NCI-H128 (cell line): ENCODE results near the gene ZSCAN20.

Experiments
- DNase-seq: peaks from one replicate; lab custom pipeline; 2025; ENCODE audit not compliant: unreplicated experiment; lab: John Stamatoyannopoulos, UW

Gene ZSCAN20

GRCh38 chr1:33443080-33443704 lies 29.3 kb upstream of the ZSCAN20 start:
- no peak for DNase-seq

GRCh38 chr1:33443705-33444180 lies 28.7 kb upstream of the ZSCAN20 start:
- DNase-seq, result no peak

GRCh38 chr1:33445108-33445507 lies 27.3 kb upstream of the ZSCAN20 start:
- no peak for DNase-seq

DNA sequence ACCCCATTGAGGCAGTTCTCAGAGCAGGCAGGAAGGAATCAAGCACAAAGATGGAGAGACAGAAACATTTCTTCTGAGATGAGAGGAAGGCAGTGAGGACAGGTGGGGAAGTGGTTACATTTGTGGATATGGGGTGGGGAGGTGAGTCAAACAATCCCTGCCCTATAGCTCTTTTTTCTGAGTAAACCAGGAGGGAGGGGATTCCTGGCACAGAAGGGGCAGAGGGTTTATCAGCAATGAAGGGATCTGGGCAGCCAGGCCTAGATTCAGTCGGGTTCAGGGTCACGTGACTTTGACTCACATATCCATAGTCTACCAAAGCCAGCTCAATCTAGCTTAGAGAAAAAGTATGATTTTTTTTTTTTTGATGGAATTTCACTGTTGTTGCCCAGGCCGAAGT lies 25.9 kb upstream of the ZSCAN20 start:
- no peak for DNase-seq

GRCh38 chr1:33454646-33455282 lies 17.7 kb upstream of the ZSCAN20 start:
- no peak for DNase-seq

DNA sequence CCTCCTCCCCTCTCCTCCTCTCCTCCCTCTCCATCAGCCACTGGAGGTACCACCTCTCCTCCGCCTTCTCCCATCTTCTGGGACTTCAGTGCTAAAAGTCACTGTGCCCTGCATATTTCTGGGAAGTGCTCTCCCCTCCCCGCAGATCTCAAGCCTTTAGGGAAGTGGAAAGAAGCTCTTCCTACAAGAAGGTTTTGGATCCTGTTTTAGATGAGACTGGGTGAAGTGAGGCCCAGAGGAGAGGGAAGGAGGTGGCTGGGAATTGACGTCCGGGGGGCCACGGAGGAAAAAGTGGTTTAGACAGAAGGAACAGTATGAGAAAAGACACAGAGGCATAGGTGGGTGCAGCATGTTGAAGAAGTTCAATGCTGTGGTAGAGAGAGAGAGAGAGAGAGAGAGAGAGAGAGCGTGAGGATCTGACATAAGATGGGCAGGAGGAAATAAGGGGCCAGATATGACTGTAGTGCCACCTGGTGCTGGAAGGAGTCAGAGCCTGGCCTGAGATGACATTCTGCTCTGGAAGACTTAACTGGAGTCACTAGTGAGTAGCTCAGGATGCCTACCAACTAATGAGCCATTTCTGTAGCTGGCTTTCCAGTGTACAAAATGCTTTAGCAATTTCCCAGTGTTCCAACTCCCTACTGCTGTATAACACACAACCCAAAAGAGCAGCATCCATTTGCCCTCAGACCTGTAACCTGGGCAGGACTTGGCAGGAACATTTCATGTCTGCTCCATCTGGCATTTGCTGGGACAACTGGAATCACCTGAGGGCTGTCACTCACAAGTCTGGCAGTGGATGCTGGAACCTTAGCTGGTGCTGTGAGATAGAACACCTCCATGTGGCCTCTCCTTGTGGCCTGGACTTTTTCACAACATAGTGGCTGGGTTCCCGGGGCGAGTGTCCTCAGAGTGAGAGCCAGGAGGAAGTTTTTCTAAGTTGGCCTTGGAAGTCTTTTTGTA lies 16.6 kb upstream of the ZSCAN20 start:
- no peak for DNase-seq

- no peak for DNase-seq
These were observed 16.0 kb upstream of the ZSCAN20 start for GRCh38 chr1:33456502-33456886.

DNA sequence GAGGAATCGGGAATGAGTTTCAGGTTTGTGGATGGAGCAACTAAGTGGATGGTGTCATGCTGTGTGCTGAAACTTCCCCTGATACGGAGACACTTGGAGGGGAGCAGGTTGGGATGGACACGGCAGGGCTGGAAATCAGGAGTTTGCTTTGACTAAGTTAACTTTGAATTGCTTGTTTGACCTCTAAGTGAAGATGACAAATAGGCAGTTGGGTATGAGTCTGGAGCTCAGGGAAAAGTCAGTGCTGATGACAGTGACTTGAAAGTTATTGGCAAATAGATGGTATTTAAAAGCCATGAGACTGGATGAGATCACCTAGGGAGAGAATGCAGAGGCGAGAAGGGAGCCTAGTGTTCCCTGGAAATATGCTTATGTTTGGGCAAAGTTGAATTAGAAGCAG lies 12.8 kb upstream of the ZSCAN20 start:
- DNase-seq, result no peak

GRCh38 chr1:33460144-33460543 lies 12.3 kb upstream of the ZSCAN20 start:
- no peak for DNase-seq

DNA sequence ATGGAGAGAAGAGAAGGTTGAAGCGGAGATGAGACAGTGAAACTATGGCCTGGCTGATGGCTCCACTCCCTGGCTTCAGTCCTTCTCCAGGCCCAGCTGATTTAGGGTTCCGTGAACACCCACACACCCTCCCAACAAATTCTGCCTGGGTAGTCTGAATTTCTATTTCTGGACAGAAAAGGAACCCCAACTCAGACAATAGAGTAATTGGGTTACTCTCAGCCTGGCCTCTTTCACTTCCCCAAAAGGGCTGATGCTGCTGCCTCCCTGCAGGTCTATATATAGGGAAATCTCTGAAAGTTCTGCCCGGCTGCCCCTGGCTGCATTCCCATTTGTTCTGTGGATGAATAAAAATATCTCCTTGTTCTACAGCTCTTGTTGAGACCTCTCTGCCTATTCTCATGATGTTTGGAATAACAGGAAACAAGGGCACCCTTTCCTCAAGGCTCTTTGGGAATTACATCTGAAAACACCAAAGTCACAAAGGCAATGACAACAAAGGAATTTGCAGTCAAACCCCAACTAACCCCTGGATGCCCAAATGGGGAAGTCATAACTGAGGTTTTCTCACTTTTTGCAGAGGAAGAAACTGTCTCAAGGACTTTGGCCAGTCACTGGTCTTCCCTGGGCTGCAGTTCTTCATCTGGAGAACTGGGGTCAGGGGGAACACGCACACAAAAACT lies 11.4 kb upstream of the ZSCAN20 start:
- no peak for DNase-seq

GRCh38 chr1:33462405-33463164 lies 9.9 kb upstream of the ZSCAN20 start:
- DNase-seq, result no peak

DNA sequence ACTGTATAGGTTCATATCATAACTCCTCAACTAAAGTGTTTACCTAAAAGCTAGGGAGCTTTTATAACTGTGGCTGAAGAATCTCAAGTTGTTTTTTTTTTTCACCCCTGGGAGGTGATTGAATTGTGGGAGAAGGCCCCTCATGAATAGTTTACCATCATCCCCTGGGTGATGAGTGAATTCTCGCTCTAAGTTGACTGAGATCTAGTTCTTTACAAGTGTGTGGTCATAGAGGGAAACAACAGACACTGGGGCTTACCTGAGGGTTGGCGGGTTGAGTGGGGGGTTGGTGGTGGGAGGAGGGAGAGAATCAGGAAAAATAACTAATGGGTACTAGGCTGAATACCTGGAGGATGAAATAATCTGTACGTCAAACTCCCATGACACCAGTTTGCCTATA lies 7.9 kb upstream of the ZSCAN20 start:
- no peak for DNase-seq

- no peak for DNase-seq
These were observed 7.1 kb upstream of the ZSCAN20 start for GRCh38 chr1:33465316-33465715.

GRCh38 chr1:33466159-33466558 lies 6.3 kb upstream of the ZSCAN20 start:
- DNase-seq, result no peak

- no peak for DNase-seq
These were observed 4.4 kb upstream of the ZSCAN20 start for GRCh38 chr1:33468011-33468410.

DNA sequence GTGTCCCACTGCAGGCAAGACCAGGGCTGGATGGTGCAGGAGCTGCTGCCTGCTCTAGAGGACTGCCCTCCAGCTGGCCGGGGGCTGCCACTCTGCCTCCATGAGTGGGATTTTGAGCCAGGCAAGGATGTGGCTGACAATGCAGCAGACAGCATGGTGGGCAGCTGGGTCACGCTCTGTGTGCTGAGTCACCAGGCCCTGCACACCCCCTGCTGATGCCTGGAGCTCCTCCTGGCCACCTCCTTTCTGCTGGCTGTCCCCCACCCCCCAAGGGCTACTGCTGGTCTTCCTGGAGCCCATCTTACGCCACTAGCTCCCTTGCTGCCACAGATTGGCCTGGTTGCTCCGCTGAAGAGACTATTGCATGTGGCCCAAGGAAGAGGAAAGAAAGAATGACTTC lies 3.9 kb upstream of the ZSCAN20 start:
- no peak for DNase-seq

- DNase-seq, result no peak
These were observed 3.5 kb upstream of the ZSCAN20 start for GRCh38 chr1:33468967-33469366.

- DNase-seq, result no peak
These were observed 2.8 kb upstream of the ZSCAN20 start for GRCh38 chr1:33469691-33470090.

- DNase-seq, result peak; percentile 83
These were observed 1.9 kb upstream of the ZSCAN20 start for GRCh38 chr1:33470495-33471012.

- no peak for DNase-seq
These were observed 1.0 kb upstream of the ZSCAN20 start for GRCh38 chr1:33471416-33471815.
